ENCODE data around the gene IMMP2L.

DNA sequence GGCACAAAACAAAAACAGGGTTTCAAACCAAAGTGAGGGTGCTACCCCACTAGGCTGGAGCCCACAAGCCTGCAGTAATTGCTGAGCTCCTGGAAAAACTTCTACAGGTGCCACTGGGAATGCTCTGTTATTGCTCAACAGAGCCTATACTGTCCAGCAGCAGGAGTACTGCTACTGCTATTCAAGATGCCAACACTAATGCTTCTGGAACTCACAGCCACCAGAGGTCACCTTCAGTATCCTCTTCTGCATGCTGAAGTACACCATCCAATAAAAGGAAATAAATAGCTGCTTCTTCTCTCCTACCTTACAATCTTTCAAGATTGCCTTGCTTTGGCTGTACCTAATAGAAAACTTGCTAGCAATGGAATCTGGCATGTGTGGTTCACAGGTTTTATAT is 249.3 kb downstream of the IMMP2L start:
- TF ChIP-seq, protein P1, sequence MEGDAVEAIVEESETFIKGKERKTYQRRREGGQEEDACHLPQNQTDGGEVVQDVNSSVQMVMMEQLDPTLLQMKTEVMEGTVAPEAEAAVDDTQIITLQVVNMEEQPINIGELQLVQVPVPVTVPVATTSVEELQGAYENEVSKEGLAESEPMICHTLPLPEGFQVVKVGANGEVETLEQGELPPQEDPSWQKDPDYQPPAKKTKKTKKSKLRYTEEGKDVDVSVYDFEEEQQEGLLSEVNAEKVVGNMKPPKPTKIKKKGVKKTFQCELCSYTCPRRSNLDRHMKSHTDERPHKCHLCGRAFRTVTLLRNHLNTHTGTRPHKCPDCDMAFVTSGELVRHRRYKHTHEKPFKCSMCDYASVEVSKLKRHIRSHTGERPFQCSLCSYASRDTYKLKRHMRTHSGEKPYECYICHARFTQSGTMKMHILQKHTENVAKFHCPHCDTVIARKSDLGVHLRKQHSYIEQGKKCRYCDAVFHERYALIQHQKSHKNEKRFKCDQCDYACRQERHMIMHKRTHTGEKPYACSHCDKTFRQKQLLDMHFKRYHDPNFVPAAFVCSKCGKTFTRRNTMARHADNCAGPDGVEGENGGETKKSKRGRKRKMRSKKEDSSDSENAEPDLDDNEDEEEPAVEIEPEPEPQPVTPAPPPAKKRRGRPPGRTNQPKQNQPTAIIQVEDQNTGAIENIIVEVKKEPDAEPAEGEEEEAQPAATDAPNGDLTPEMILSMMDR (IDR thresholded peaks at IDR 0.05; ENCODE audit: low read depth, low read length, missing input control): no peak
- TF ChIP-seq, protein P2, sequence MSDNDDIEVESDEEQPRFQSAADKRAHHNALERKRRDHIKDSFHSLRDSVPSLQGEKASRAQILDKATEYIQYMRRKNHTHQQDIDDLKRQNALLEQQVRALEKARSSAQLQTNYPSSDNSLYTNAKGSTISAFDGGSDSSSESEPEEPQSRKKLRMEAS (IDR thresholded peaks at IDR 0.05): no peak
- no peak for TF ChIP-seq GABPA (IDR thresholded peaks at IDR 0.05 in 1 of 2, conservative IDR thresholded peaks at IDR 0.05 in 1 of 2)
- TF ChIP-seq, protein P3, sequence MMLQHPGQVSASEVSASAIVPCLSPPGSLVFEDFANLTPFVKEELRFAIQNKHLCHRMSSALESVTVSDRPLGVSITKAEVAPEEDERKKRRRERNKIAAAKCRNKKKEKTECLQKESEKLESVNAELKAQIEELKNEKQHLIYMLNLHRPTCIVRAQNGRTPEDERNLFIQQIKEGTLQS (IDR thresholded peaks at IDR 0.05): no peak
- TF ChIP-seq SP1 (IDR thresholded peaks at IDR 0.05): no peak
- no peak for TF ChIP-seq JUND (IDR thresholded peaks at IDR 0.05)
- TF ChIP-seq TAF1 (conservative IDR thresholded peaks at IDR 0.05): no peak
- no peak for TF ChIP-seq FOXA1 (IDR thresholded peaks at IDR 0.05)
- TF ChIP-seq YY1 (IDR thresholded peaks at IDR 0.05): no peak

Data from liver (tissue), 3 donors.